Measurements from ENCODE around the gene JPT2. TPM values are rescaled to one million over a fixed set of nuclear protein-coding genes. Genes with fewer than 3 reads are reported as not detected.

The JPT2 gene
- total and polyA plus RNA-seq, 8 donors = 64.8 to 79.5 (median 72.3) TPM

- Histone ChIP-seq H3K36me3 (peaks cover 0 to 99% of the 10 kb centered on the region in 2 donors), H3K9me3 (no peaks in the 10 kb centered on the region), H3K4me1 (no peaks in the 10 kb centered on the region), H3K4me3 (no peak overlapping the region), H3K27ac (no peak overlapping the region), H3K27me3 (no peaks in the 10 kb centered on the region)
- TF ChIP-seq, protein P1, sequence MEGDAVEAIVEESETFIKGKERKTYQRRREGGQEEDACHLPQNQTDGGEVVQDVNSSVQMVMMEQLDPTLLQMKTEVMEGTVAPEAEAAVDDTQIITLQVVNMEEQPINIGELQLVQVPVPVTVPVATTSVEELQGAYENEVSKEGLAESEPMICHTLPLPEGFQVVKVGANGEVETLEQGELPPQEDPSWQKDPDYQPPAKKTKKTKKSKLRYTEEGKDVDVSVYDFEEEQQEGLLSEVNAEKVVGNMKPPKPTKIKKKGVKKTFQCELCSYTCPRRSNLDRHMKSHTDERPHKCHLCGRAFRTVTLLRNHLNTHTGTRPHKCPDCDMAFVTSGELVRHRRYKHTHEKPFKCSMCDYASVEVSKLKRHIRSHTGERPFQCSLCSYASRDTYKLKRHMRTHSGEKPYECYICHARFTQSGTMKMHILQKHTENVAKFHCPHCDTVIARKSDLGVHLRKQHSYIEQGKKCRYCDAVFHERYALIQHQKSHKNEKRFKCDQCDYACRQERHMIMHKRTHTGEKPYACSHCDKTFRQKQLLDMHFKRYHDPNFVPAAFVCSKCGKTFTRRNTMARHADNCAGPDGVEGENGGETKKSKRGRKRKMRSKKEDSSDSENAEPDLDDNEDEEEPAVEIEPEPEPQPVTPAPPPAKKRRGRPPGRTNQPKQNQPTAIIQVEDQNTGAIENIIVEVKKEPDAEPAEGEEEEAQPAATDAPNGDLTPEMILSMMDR (IDR thresholded peaks at IDR 0.05) = no peak
- ATAC-seq (no peak), DNase-seq (no peak)
- intact Hi-C loops (cut with DNase I) = no loop called here
These were observed 71.4 kb downstream of the JPT2 start for GRCh38 chr16:1749152-1750117.

Small RNAs within 50 kb of the gene (microRNA-seq; reads per million reads assigned to microRNA genes)
- 1.2 to 1.8 reads per million in 2 donors for gene MIR3177

Other genes starting within 250 kb of the JPT2 start
- under 1 TPM in 1 of 2 donors, not detected in 1; 0.31 TPM for gene PERCC1, start 247.2 kb upstream of the JPT2 start, total RNA-seq
- 1 to 10 TPM; 1.2 to 4.4 (median 3.4) TPM for gene PERCC1, start 247.2 kb upstream of the JPT2 start, polyA plus RNA-seq (ENCODE audit: insufficient read length in 6 of 6)
- 1 to 10 TPM; 1.5 to 2.7 TPM for gene CCDC154, start 233.7 kb upstream of the JPT2 start, total RNA-seq
- gene CCDC154, start 233.7 kb upstream of the JPT2 start, polyA plus RNA-seq (ENCODE audit: insufficient read length in 6 of 6) = 10 to 100 TPM in 2 of 6 donors, 1 to 10 TPM in 4; 4.9 to 11.8 (median 8.2) TPM
- 100 to 1,000 TPM; 110 to 130 TPM for gene CLCN7, start 203.3 kb upstream of the JPT2 start, total RNA-seq
- gene CLCN7, start 203.3 kb upstream of the JPT2 start, polyA plus RNA-seq (ENCODE audit: insufficient read length in 6 of 6) = 10 to 100 TPM; 28.6 to 35.4 (median 30.2) TPM
- not detected for gene PTX4, start 189.3 kb upstream of the JPT2 start, total RNA-seq
- under 1 TPM in 3 of 6 donors, not detected in 3; 0.15 to 0.20 (median 0.20) TPM for gene PTX4, start 189.3 kb upstream of the JPT2 start, polyA plus RNA-seq (ENCODE audit: insufficient read length in 6 of 6)
- 10 to 100 TPM; 34.9 to 38.6 TPM for gene TELO2, start 184.9 kb upstream of the JPT2 start, total RNA-seq
- gene TELO2, start 184.9 kb upstream of the JPT2 start, polyA plus RNA-seq (ENCODE audit: insufficient read length in 6 of 6) = 10 to 100 TPM; 24.5 to 49.1 (median 34.8) TPM
- gene TMEM204, start 144.6 kb upstream of the JPT2 start, total RNA-seq = 10 to 100 TPM; 26.6 to 28.7 TPM
- gene TMEM204, start 144.6 kb upstream of the JPT2 start, polyA plus RNA-seq (ENCODE audit: insufficient read length in 6 of 6) = 10 to 100 TPM; 15.4 to 20.6 (median 19.0) TPM
- 10 to 100 TPM; 26.0 to 34.8 TPM for gene IFT140, start 66.2 kb upstream of the JPT2 start, total RNA-seq
- gene IFT140, start 66.2 kb upstream of the JPT2 start, polyA plus RNA-seq (ENCODE audit: insufficient read length in 6 of 6) = 10 to 100 TPM; 30.9 to 36.0 (median 33.2) TPM
- 10 to 100 TPM; 17.3 to 18.9 TPM for gene CRAMP1, start 65.9 kb upstream of the JPT2 start, total RNA-seq
- gene CRAMP1, start 65.9 kb upstream of the JPT2 start, polyA plus RNA-seq (ENCODE audit: insufficient read length in 6 of 6) = 10 to 100 TPM; 25.9 to 33.0 (median 26.9) TPM
- 10 to 100 TPM; 51.7 to 66.0 TPM for gene MAPK8IP3, start 27.9 kb downstream of the JPT2 start, total RNA-seq
- gene MAPK8IP3, start 27.9 kb downstream of the JPT2 start, polyA plus RNA-seq (ENCODE audit: insufficient read length in 6 of 6) = 10 to 100 TPM; 48.1 to 85.9 (median 71.8) TPM
- 10 to 100 TPM; 54.6 to 62.9 TPM for gene NME3, start 93.3 kb downstream of the JPT2 start, total RNA-seq
- gene NME3, start 93.3 kb downstream of the JPT2 start, polyA plus RNA-seq (ENCODE audit: insufficient read length in 6 of 6) = 10 to 100 TPM; 19.9 to 43.8 (median 30.2) TPM
- gene EME2, start 94.5 kb downstream of the JPT2 start, total RNA-seq = 10 to 100 TPM; 19.2 to 25.3 TPM
- gene EME2, start 94.5 kb downstream of the JPT2 start, polyA plus RNA-seq (ENCODE audit: insufficient read length in 6 of 6) = 10 to 100 TPM in 1 of 6 donors, 1 to 10 TPM in 5; 7.0 to 12.2 (median 8.7) TPM
- gene MRPS34, start 94.9 kb downstream of the JPT2 start, total RNA-seq = 10 to 100 TPM; 72.5 to 91.5 TPM
- gene MRPS34, start 94.9 kb downstream of the JPT2 start, polyA plus RNA-seq (ENCODE audit: insufficient read length in 6 of 6) = 10 to 100 TPM; 47.5 to 68.9 (median 58.4) TPM
- gene SPSB3, start 104.3 kb downstream of the JPT2 start, total RNA-seq = 10 to 100 TPM; 30.5 to 36.2 TPM
- 10 to 100 TPM; 23.6 to 40.0 (median 33.0) TPM for gene SPSB3, start 104.3 kb downstream of the JPT2 start, polyA plus RNA-seq (ENCODE audit: insufficient read length in 6 of 6)
- 10 to 100 TPM; 44.0 to 47.9 TPM for gene NUBP2, start 104.7 kb downstream of the JPT2 start, total RNA-seq
- 10 to 100 TPM; 32.6 to 56.4 (median 41.0) TPM for gene NUBP2, start 104.7 kb downstream of the JPT2 start, polyA plus RNA-seq (ENCODE audit: insufficient read length in 6 of 6)
- 1 to 10 TPM in 1 of 2 donors, under 1 TPM in 1; 0.37 to 2.2 TPM for gene IGFALS, start 115.4 kb downstream of the JPT2 start, total RNA-seq
- 1 to 10 TPM; 1.8 to 3.3 (median 2.6) TPM for gene IGFALS, start 115.4 kb downstream of the JPT2 start, polyA plus RNA-seq (ENCODE audit: insufficient read length in 6 of 6)
- gene HAGH, start 148.5 kb downstream of the JPT2 start, total RNA-seq = 10 to 100 TPM; 47.1 to 62.0 TPM
- 10 to 100 TPM; 21.0 to 29.9 (median 24.9) TPM for gene HAGH, start 148.5 kb downstream of the JPT2 start, polyA plus RNA-seq (ENCODE audit: insufficient read length in 6 of 6)
- 10 to 100 TPM; 20.9 to 22.4 TPM for gene FAHD1, start 148.9 kb downstream of the JPT2 start, total RNA-seq
- gene FAHD1, start 148.9 kb downstream of the JPT2 start, polyA plus RNA-seq (ENCODE audit: insufficient read length in 6 of 6) = 10 to 100 TPM; 17.4 to 23.2 (median 19.0) TPM
- gene MEIOB, start 193.9 kb downstream of the JPT2 start, total RNA-seq = not detected
- gene MEIOB, start 193.9 kb downstream of the JPT2 start, polyA plus RNA-seq (ENCODE audit: insufficient read length in 6 of 6) = under 1 TPM; 0.37 to 0.75 (median 0.59) TPM
- gene HS3ST6, start 240.1 kb downstream of the JPT2 start, total RNA-seq = 1 to 10 TPM in 1 of 2 donors, not detected in 1; 1.4 TPM
- under 1 TPM in 3 of 6 donors, not detected in 3; 0.13 to 0.21 (median 0.15) TPM for gene HS3ST6, start 240.1 kb downstream of the JPT2 start, polyA plus RNA-seq (ENCODE audit: insufficient read length in 6 of 6)

All from left lung (tissue), 10 donors.